Renal cortical epithelial cell (primary cell): ENCODE measurements around the gene PPP1R3G. TPM values are rescaled to one million over a fixed set of nuclear protein-coding genes. Genes with fewer than 3 reads are reported as not detected.
A peak's percentile ranks its signal among the peaks of the same experiment; 100 is the strongest.
"Not testable (repeated sequence)": the region's sequence is repeated elsewhere in the genome, so short reads cannot be mapped to it uniquely, and the experiment has no call there.

Experiments
- DNase-seq: peaks from one replicate; pipeline ENCODE4 v3.0.0-alpha.2; 2011; ENCODE audit warnings: low read depth
- total RNA-seq: library from RNA; depleted of rRNA; stranded (reverse); fragments of >200 nt; gene quantifications from 2 replicates; pipeline ENCODE4 v1.2.3, GENCODE V29; 2014

The PPP1R3G gene
- 4.7 and 6.3 TPM in 2 replicates for total RNA-seq

DNA sequence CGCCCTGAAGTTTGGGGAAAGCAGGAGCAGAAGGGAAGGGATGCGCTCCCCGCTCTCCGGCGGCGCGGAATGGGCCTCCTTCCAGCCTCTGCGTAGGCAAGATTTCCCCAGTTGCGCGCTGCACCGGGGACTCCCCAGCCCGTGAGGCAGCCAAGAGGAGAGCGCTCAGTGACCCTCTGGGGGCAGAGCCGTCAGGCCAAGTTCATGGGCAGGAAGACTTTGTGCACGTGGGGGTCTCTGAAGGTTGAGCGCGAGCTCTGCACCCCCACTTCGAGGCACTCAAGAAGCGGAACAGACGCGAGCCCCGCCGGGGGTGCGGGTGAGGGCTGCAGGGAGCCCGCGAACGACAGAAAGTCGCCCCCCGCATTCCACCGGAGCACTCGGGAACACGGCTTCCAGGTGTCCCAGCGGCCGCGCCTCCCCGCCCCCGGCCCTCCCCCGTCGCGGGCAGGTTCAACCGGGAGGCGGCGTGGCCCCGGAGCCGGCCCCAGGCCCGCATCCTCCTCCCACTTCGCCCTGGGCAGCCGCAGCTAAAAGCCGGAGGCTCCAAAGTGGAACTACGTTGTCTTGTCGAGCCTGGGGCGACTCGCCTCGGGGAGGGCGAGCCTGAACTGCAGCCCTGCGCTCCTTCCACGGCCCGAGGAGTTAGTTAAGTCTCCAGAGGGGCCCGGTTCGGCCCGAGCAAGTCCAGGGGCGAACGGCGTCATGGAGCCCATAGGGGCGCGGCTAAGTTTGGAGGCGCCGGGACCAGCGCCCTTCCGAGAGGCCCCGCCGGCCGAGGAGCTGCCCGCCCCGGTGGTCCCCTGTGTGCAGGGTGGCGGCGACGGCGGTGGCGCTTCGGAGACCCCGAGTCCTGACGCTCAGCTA lies at the start of gene PPP1R3G:
TSS of gene PPP1R3G (plus strand) at position 561 of the 867 bp plus-strand sequence. CDS start at position 706, 145 bp downstream.
- no peak for DNase-seq

GRCh38 chr6:5036269-5036668 lies 48.9 kb upstream of the PPP1R3G start:
- DNase-seq = no peak

- DNase-seq = no peak
Measured at GRCh38 chr6:5041955-5042354, 43.2 kb upstream of the PPP1R3G start.

- no peak for DNase-seq
Measured at GRCh38 chr6:5042436-5042835, 42.7 kb upstream of the PPP1R3G start.

- DNase-seq = no peak
Measured at GRCh38 chr6:5044866-5045265, 40.3 kb upstream of the PPP1R3G start.

DNA sequence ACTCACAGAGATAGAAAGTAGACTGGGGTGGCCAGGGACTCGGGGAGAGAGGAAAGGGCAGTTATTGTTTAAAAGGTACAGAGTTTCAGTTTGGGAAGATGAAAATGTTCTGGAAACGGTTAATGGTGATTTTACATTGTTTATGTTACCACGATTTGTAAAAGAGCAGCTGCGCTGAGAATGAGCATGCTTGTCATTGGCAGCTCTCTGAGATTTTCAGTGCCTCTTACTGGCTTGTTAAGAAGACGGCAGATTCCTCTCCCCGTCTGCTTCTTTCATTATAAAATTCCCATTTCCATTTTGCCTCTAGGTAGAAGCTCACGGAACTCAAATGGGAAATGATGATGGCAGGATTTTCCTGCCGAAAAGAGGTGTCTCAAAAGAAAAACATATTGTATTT lies 39.7 kb upstream of the PPP1R3G start:
- no peak for DNase-seq

DNA sequence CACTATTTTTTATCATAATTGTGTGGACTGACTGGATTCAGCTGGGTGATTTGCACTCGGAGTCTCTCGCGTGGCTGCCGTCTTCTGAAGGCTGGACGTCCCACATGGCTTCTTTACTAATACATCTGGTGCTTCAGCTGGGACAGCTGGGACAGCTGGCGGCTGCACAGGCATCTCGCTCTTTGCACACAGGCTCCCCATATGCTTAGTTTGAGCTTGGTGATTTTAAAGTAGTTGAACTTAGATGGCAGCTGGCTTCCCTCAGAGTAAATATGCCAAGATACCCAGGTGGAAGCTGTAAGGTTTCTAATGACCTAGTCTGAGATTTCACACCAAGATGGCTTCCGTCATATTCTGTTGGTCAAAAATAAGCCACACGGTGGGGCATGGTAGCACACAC lies 38.7 kb upstream of the PPP1R3G start:
- no peak for DNase-seq

DNA sequence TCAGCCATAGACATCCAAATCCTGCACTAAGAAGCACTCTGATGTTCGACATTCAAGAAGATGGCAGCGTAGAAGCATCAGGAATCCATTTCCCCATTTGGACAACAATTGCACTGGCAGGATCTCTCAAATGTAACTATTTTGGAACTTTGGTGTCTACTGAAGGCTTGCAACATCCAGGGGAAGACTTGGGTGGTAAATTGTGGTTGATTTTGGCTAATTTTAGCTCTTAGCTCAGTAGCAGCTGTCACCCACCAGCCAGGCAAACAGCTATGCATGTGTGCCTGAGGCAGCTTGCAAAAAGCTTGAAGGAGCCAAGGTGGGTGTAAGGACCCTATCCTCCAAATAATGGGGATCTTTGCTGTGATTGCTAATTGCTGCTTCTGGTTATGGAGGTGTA lies 35.1 kb upstream of the PPP1R3G start:
- no peak for DNase-seq

GRCh38 chr6:5051394-5051793 lies 33.7 kb upstream of the PPP1R3G start:
- no peak for DNase-seq

DNA sequence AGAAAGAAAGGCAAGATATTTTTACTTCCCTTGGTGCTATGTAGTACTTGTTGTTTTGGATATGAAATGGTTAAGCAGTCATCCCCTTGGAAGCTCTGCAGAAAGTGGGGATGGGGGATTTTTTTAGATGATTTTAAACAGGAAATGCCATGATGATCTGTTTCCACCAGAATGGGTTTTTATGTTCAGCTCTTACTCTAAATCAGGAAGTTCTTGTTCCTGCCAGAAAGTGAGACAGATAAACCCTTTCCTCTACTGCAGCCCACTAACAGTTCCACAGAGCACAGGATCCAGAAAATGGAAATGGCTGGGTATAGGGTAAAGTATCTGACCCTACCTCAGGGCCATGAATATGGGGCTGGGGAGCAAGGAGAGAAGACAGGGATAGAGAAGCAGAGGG lies 32.1 kb upstream of the PPP1R3G start:
- DNase-seq = no peak

DNA sequence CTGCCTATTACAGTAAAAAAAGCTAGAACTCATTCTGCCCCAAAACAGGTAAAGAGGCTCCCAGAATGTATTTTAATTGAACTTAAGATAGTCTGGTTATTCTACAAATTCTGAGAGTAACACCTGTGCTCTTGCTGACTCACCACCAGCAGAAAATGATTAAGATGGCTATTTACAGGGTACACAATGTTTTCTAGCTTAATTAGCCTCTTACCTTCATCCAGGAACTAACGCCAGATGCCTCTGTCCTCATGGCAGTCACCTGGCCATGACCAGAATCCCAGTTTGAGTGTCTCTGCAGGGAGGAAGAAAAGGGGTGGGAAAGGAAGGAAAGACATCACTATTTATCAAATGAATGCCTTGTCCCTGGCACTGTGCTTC lies 31.3 kb upstream of the PPP1R3G start:
- DNase-seq = peak; percentile 11

GRCh38 chr6:5054245-5054873 lies 30.8 kb upstream of the PPP1R3G start:
- DNase-seq = no peak

- no peak for DNase-seq
Measured at GRCh38 chr6:5055118-5055517, 30.0 kb upstream of the PPP1R3G start.

GRCh38 chr6:5058254-5058653 lies 26.9 kb upstream of the PPP1R3G start:
- DNase-seq = peak; percentile 34

DNA sequence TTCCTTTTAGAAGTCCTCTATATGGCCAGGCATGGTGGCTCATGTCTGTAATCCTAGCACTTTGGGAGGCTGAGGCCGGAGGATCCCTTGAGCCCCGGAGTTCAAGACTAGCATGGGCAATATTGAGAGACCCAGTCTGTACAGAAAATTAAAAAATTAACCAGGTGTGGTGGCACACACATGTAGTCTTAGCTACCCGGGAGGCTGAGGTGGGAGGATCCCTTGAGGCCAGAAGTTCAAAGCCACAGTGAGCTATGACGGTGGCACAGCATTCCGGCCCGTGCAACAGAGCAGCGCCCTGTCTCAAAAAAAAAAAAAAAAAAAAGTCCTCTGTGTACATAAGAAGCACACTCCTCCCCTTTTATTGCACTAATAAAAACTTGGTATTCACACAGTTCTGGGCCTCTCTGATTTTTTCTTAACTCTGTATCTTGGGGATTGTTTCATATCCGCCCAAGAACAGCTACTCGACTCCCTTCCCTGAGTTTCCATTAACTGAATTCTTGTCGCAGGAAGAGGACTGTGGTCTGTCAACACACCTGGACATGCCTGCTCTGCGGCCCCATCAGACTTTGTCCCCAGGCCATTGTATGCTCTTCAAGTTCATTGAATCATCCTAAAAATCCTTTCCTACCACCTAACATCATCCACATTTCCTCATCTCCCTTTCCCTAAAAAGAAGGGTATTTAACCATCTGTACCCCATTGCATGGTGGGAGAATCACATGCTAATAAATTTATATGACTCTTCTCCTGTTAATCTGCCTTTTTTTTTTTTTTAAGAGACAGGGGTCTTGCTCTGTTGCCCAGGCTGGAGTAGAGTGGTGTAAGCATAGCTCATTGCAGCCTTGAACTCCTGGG lies 25.9 kb upstream of the PPP1R3G start:
- DNase-seq = no peak

- DNase-seq = not testable (repeated sequence)
Measured at GRCh38 chr6:5060439-5060838, 24.7 kb upstream of the PPP1R3G start.

GRCh38 chr6:5061152-5061551 lies 24.0 kb upstream of the PPP1R3G start:
- no peak for DNase-seq

DNA sequence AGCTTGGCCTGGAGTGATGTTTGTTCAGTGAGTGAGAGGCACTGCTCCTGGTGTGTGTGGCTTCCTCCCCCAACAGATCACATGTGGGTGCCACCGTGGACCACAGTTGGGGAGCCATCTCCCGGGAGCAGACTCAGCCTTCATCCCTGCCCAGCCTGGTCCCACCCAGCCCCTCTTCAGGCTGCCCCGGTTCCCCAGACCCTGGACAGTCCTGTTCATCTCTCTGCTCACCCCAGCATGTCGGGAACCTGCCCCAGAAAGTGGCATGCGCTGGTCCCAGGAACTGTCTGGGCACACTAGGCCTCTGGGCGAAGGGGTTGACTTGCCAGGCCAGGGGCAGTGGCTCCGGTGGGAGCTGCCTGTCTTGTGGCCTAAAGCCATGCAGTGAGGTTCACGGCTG lies 21.5 kb upstream of the PPP1R3G start:
- DNase-seq = no peak

GRCh38 chr6:5066456-5067093 lies 18.6 kb upstream of the PPP1R3G start:
- DNase-seq = no peak

DNA sequence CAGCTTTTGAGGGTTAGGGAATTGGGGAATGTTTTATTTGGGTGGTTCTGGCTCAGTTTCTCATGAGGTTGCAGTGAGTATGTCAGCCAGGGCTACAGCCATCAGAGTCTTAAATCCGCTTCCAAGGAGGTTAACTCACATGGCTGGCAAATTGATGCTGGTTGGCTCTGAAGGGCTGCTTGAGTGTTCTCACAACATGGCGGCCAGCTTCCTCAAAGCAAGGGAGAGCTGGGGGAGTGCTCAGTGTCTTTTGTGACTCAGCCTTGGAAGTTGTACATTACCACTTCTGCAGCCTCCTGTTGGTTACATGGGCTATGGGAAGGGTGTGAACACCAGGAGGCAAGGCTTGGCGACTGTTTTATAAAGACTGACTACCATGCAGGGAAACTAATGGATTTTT lies 17.8 kb upstream of the PPP1R3G start:
- DNase-seq = no peak

DNA sequence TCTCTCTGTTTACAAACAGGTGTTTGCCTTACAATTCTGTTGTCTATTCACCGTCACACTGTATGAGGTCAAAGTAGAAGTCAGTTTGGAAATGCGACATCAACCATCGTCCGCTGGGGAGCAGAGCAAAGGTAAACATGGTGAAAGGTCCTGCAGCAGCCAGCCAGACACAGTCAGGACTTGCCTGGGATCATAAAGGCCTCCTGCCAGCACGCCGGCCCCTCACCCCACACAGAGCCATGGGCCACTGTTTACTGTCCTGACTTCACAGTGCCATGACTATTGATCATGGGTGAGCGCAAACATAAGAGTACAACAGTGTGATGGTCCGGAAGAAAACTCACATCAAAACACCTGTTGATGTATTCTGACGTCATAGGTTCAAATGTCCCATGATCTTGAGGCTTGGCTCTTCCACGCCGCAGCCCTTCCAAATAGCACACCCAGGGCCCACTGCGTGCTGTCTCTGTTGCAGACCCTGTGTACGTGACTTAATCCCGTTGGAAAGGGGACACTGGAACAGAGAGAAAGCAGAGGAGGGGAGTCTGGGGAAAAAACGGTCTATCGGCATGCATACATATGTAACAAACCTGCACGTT lies 16.9 kb upstream of the PPP1R3G start:
- DNase-seq = no peak

DNA sequence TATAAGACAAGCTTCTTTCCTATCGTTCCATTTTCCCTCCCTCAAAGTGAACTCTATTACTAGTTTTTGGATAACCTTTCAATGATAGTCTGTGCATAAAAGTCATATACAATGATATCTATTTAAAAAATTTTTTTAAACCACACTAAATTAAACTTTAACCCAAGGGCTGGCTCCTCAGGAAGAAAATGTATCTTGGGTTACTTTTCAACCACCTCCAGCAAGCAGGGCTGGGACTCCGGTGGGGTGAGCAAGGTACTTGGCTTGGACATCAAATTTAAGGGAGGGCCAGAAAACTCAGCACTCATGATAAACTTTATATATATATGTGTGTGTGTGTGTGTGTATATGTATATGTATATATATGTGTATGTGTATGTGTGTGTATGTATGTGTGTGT lies 13.9 kb upstream of the PPP1R3G start:
- peak; percentile 40 for DNase-seq
